AG04450 (cell line): ENCODE measurements around the gene TTC1. TPM values are rescaled to one million over a fixed set of nuclear protein-coding genes. Genes with fewer than 3 reads are reported as not detected.

Source experiments
- CTCF ChIA-PET: fragments of 300-600, 350-600 bp; formaldehyde crosslinking; extraction: SDS; loops from one replicate; lab custom pipeline; 2022; ENCODE audit warnings: antibody characterized with exemption, inconsistent platforms; lab: Charles Lee
- POLR2A ChIA-PET: fragments of 350-600 bp; formaldehyde crosslinking; extraction: SDS; loops from one replicate; lab custom pipeline; 2021; ENCODE audit warnings: antibody characterized with exemption, inconsistent platforms; lab: Yijun Ruan, JAX
- DNase-seq: peaks from one replicate; pipeline ENCODE4 v3.0.0-alpha.2; 2011; ENCODE audit warnings: low read depth, low spot score
- H3K27ac ChIP-seq: one replicate; pipeline ENCODE4 v1.5.1; 2012; ENCODE audit warnings: low read depth, low read length, control low read depth
- H3K27me3 ChIP-seq: one replicate; pipeline ENCODE4 v1.6.0; 2012; ENCODE audit warnings: low read length; ENCODE audit not compliant: control insufficient read depth, insufficient read depth
- H3K4me3 ChIP-seq: 2 replicates; pipeline ENCODE4 v1.5.1; 2011; ENCODE audit warnings: mild to moderate bottlenecking, low read depth, low read length, control low read depth
- H3K9me3 ChIP-seq: 2 replicates; pipeline ENCODE4 v1.5.1; 2012; ENCODE audit warnings: low read length; ENCODE audit not compliant: control insufficient read depth, insufficient read depth
- polyA plus RNA-seq: library from polyadenylated mRNA; depleted of rRNA; stranded (reverse); fragments of >200 nt; gene quantifications from 2 replicates; pipeline ENCODE4 v1.2.3, GENCODE V29; 2011
- TF ChIP-seq, protein P1 (sequence below): IDR thresholded peaks from 2 replicates; pipeline ENCODE4 v1.5.1; 2011; ENCODE audit warnings: low read depth, low read length, control low read depth, inconsistent platforms

The TTC1 gene
- polyA plus RNA-seq, 1 experiment, result 53.7 TPM

DNA sequence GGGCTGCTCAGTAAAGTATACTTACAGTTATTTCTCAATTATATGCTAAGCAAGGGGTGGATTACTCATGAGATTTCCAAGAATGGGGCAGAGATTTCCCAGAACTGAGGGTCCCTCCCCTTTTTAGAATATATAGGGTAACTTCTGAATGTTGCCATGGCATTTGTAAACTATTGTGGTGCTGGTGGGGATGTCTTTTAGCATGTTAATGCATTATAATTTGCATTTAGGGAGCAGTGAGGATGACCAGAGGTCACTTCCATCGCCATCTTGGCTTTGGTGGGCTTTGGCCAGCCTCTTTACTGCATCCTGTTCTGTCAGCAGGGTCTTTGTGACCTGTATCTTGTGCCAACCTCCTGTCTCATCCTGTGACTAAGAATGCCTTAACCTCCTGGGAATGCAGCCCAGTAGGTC is 35.5 kb downstream of the TTC1 start:
- CTCF ChIA-PET, result interaction anchor here (2.4 kb wide), 1 partner anchor 23 kb away, joined by 11 read pairs; no protein-coding TSS in a partner anchor

DNA sequence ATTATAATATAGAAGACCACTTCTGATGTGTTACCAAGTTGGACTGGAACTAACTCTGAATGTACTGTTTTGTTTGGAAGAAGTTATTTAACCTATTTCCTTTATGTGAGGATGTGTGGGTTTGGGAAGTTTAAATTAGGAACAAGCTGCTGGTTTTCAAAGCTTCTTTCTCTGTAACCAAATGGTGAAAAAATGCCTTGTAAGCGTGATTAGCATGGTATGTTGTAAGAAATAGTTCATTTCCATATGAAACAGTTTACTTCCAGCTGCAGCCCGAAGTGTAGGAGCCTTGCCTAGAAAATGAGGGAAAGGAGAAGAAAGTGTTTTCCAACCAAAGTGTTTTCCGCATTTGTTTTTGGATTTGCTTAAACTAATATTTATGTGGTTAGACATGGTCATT is 36.0 kb downstream of the TTC1 start:
- Histone ChIP-seq H3K9me3 (no peaks in the 10 kb centered on the region), H3K27me3 (no peaks in the 10 kb centered on the region), H3K4me3 (no peak overlapping the region), H3K27ac (no peak overlapping the region)
- POLR2A ChIA-PET, result no interaction called here
- no peak for DNase-seq
- TF ChIP-seq, protein P1, sequence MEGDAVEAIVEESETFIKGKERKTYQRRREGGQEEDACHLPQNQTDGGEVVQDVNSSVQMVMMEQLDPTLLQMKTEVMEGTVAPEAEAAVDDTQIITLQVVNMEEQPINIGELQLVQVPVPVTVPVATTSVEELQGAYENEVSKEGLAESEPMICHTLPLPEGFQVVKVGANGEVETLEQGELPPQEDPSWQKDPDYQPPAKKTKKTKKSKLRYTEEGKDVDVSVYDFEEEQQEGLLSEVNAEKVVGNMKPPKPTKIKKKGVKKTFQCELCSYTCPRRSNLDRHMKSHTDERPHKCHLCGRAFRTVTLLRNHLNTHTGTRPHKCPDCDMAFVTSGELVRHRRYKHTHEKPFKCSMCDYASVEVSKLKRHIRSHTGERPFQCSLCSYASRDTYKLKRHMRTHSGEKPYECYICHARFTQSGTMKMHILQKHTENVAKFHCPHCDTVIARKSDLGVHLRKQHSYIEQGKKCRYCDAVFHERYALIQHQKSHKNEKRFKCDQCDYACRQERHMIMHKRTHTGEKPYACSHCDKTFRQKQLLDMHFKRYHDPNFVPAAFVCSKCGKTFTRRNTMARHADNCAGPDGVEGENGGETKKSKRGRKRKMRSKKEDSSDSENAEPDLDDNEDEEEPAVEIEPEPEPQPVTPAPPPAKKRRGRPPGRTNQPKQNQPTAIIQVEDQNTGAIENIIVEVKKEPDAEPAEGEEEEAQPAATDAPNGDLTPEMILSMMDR, result no peak
- CTCF ChIA-PET, result interaction anchor here (1.3 to 2.4 kb wide), 2 partner anchors 11 to 23 kb away, joined by 3 to 11 read pairs; no protein-coding TSS in a partner anchor

More for the DNA sequence above, 35.5 kb downstream of the TTC1 start:
- Histone ChIP-seq H3K9me3 (no peaks in the 10 kb centered on the region), H3K27ac (no peak overlapping the region), H3K4me3 (no peak overlapping the region), H3K27me3 (no peaks in the 10 kb centered on the region)
- POLR2A ChIA-PET, result no interaction called here
- no peak for DNase-seq
- TF ChIP-seq, protein P1, result no peak

DNA sequence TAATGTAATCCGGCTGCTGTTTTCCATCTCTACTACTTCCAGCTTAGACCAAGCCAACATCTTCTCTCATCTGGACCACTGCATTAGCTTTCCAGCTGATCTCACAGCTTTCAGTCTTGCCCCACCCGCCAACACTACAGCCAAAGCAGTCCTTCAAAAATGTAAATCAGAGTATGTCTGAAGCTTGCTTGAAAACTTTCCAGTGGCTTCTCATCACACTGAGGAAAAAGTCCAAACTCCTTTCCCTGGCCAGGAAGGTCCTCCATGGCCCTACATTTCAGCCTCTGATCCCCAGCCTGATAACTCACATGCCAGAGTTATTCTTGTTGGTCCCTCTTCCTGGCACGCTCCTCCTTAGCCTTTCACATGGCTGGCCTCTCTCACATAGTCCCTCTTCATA is 38.5 kb downstream of the TTC1 start:
- CTCF ChIA-PET, result no interaction called here
- Histone ChIP-seq H3K4me3 (no peak overlapping the region), H3K27ac (no peak overlapping the region), H3K27me3 (no peaks in the 10 kb centered on the region), H3K9me3 (no peaks in the 10 kb centered on the region)
- TF ChIP-seq, protein P1, result no peak
- POLR2A ChIA-PET, result no interaction called here
- DNase-seq, result no peak

DNA sequence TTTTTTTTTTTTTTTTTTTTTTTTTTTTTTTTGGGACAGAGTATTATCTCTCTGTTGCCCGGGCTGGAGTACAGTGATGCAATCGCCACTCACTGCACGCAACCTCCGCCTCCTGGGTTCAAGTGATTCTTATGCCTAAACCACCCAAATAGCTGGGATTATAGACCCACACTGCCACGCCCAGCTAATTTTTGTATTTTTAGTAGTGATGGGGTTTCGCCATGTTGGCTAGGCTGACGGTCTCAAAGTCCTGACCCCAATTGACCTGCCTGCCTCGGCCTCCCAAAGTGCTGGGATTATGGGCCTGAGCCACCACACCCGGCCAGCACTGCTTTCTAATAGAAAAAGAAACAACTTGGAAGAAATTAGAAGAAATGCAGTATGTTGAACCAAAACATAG is 39.2 kb downstream of the TTC1 start:
- ChIA-PET POLR2A (interaction anchor here (0.7 kb wide), 1 partner anchor 160 kb away, joined by 5 read pairs; no protein-coding TSS in a partner anchor), CTCF (interaction anchor here (0.6 to 2.4 kb wide), 2 partner anchors 26 to 1120 kb away, joined by 3 to 10 read pairs; no protein-coding TSS in a partner anchor)
- Histone ChIP-seq H3K27me3 (no peaks in the 10 kb centered on the region), H3K9me3 (no peaks in the 10 kb centered on the region), H3K27ac (no peak overlapping the region), H3K4me3 (no peak overlapping the region)
- TF ChIP-seq, protein P1, result no peak
- DNase-seq, result no peak

DNA sequence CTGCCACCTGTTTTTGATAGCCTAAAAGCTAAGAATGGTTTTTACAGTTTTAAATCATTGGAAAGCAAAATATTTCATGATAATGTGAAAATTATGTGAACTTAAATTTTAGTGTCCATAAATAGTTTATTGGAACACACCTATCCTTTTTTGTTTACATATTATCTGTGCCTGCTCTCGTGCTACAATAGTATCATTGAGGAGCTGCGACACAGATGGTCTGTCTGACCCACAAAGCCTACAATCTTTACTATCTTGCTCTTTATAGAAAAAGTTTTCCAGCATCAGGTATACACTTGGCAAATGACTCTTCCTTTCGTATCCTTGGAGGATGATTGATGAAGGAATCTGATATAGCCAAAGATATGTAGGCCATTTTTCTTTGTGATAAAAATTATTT is 40.2 kb downstream of the TTC1 start:
- DNase-seq, result no peak
- TF ChIP-seq, protein P1, result no peak
- Histone ChIP-seq H3K27me3 (no peaks in the 10 kb centered on the region), H3K4me3 (no peak overlapping the region), H3K27ac (no peak overlapping the region), H3K9me3 (no peaks in the 10 kb centered on the region)
- ChIA-PET POLR2A (no interaction called here), CTCF (interaction anchor here (2.4 kb wide), 1 partner anchor 27 kb away, joined by 10 read pairs; no protein-coding TSS in a partner anchor)
